Heart left ventricle (tissue), 16 donors: ENCODE data around the gene GPR156. TPM values are rescaled to one million over a fixed set of nuclear protein-coding genes. Genes with fewer than 3 reads are reported as not detected.
A peak's percentile ranks its signal among the peaks of the same experiment; 100 is the strongest.

ENCODE experiments used
- ATAC-seq, 4 donors: fragments of 200-7000 bp; cut with Tn5 transposase; one replicate each; pipeline ENCODE4 v1.9.1; 2020 to 2022; ENCODE audit warnings: moderate library complexity in 4 of 4, mild to moderate bottlenecking in 3 of 4, moderate number of reproducible peaks in 1 of 4
- DNase-seq, 5 donors: peaks; one replicate each; pipeline ENCODE4 v3.0.0-alpha.2; 2020
- H3K27ac ChIP-seq, 12 donors: fragments of 200-600 bp; sonication (generic) in 4 of 12; one replicate each; pipeline versions ENCODE4 v1.5.0 to v1.8.0; 2016 to 2022; ENCODE audit warnings: mild to moderate bottlenecking in 2 of 12
- H3K27me3 ChIP-seq, 9 donors: fragments of 200-600 bp; sonication (generic) in 2 of 9; one replicate each; pipeline versions ENCODE4 v1.5.1 to v1.8.0; 2016 to 2022; ENCODE audit warnings: mild to moderate bottlenecking in 3 of 9
- H3K36me3 ChIP-seq, 9 donors: fragments of 200-600 bp; sonication (generic) in 2 of 9; one replicate each; pipeline versions ENCODE4 v1.5.0 to v1.8.0; 2018 to 2022; ENCODE audit warnings: mild to moderate bottlenecking in 2 of 9
- H3K4me1 ChIP-seq, 12 donors: fragments of 200-600 bp; sonication (generic) in 4 of 12; one replicate each; pipeline versions ENCODE4 v1.5.0 to v1.8.0; 2016 to 2022; ENCODE audit warnings: mild to moderate bottlenecking in 3 of 12
- H3K4me3 ChIP-seq, 12 donors: fragments of 200-600 bp; sonication (generic) in 4 of 12; one replicate each; pipeline versions ENCODE4 v1.5.0 to v1.8.0; 2017 to 2022; ENCODE audit warnings: mild to moderate bottlenecking in 9 of 12, moderate library complexity in 4 of 12
- H3K9me3 ChIP-seq, 12 donors: fragments of 200-600 bp; sonication (generic) in 4 of 12; one replicate each; pipeline versions ENCODE4 v1.5.0 to v1.8.0; 2016 to 2022; ENCODE audit warnings: mild to moderate bottlenecking in 1 of 12
- POLR2A ChIP-seq, 2 donors: fragments of 450-650 bp; IDR thresholded peaks; one replicate each; pipeline ENCODE4 v1.6.1; 2017; ENCODE audit warnings: antibody characterized with exemption in 2 of 2, mild to moderate bottlenecking in 2 of 2, moderate library complexity in 2 of 2
- WGBS, 4 donors: extraction: QIAGEN DNeasy Blood & Tissue Kit in 2 of 4; methylation state at CpG; one replicate each; pipeline versions ENCODE4 v1.1.5 to v1.1.7; 2013 to 2018; 5-methylcytosine and 5-hydroxymethylcytosine counted together
- intact Hi-C, 10 donors: fragments of 100-400 bp; cut with DNase I; formaldehyde crosslinking; loops; one replicate each; pipeline versions ENCODE4 v1.11.1 to v1.14.2; 2022
- polyA plus RNA-seq, 2 donors: library from polyadenylated mRNA; stranded (reverse); fragments of 200-250 nt; gene quantifications; one replicate each; pipeline ENCODE4 v1.2.3, GENCODE V29; 2013
- total RNA-seq, 9 donors: library from RNA; depleted of rRNA in 2 of 9; stranded (reverse); fragments of >200 nt in 2 of 9; fragmentation: NEBNext Ultra II Directional in 3 of 9; extraction: Animal tissue kit (Norgen Biotek cat#: 25700) in 3 of 9; gene quantifications; one replicate each; pipeline versions ENCODE4 v1.1.0 to v1.2.4, GENCODE V29; 2016 to 2023
- TF ChIP-seq, protein P1 (sequence below), 12 donors: fragments of 200-600 bp; sonication (generic) in 4 of 12; IDR thresholded peaks; one replicate each; pipeline versions ENCODE4 v1.5.0 to v1.8.0; 2018 to 2022; ENCODE audit warnings: antibody characterized with exemption in 12 of 12, mild to moderate bottlenecking in 5 of 12
- donor health status: ischemic (EF 13 %, LVEDD 7.1; RV severe dilation, severe dysfunction).
- donor health status: healthy with polysubstance abuse.
- donor health status: DM: no; HTN: yes; CAD: no.
- donor health status: DM: no; HTN: no; CAD: no.
- donor health status: ischemic (EF 25% LVEDD 6.9; RV normal size, moderate dysfunction).
- donor health status: ischemic (EF 25% LVEDD 5.7; RV mildly dilated, moderate dysfunction).
- donor health status: healthy.
- donor health status: DM: yes; HTN: yes; CAD: no.
- donor health status: ischemic (EF 35%, LVEDD 5.7; RV mildly dilated, moderate dysfunction).
- donor health status: nonischemic (EF 11% LVEDD 7.7; RV severe dilation, severe dysfunction).
- donor health status: DM: yes; HTN: yes; CAD: no.
- donor health status: PGD.
- donor health status: ischemic (EF 29% LVEDD 5.4; RV normal size, mild dysfunction).
- donor health status: nonischemic (EF 23%, LVEDD 6.1; RV moderate dilation, normal function).

Gene GPR156
- total and polyA plus RNA-seq, 11 donors = 0.06 to 0.24 (median 0.12) TPM; not detected in 5

DNA sequence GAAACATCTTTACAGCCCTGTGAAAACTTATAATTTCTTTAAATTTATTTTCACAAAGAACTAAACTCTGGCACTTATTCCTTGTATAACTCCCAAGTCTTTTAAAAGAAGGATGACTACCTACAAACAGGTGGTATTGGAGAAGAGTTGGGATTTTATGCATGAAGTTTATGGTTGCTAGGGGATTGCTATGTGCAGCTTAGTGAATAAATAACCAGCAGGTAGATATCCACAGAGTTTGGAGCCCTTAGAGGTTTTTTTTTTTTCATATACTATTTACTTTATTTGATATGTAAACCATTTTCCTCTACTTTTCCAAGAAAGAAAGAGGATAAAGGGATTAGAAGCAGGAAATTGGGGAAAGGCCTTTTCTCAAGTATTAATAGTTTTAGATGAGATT is 91.5 kb downstream of the GPR156 start:
- Histone ChIP-seq H3K4me1 (no peaks in the 10 kb centered on the region), H3K27ac (no peak overlapping the region), H3K9me3 (peaks cover 0 to 4% (median 0%) of the 10 kb centered on the region in 12 donors), H3K27me3 (no peaks in the 10 kb centered on the region), H3K36me3 (no peaks in the 10 kb centered on the region), H3K4me3 (no peak overlapping the region)
- ATAC-seq (no peak), DNase-seq (no peak)
- TF ChIP-seq POLR2A (IDR thresholded peaks at IDR 0.05) = no peak
- TF ChIP-seq, protein P1, sequence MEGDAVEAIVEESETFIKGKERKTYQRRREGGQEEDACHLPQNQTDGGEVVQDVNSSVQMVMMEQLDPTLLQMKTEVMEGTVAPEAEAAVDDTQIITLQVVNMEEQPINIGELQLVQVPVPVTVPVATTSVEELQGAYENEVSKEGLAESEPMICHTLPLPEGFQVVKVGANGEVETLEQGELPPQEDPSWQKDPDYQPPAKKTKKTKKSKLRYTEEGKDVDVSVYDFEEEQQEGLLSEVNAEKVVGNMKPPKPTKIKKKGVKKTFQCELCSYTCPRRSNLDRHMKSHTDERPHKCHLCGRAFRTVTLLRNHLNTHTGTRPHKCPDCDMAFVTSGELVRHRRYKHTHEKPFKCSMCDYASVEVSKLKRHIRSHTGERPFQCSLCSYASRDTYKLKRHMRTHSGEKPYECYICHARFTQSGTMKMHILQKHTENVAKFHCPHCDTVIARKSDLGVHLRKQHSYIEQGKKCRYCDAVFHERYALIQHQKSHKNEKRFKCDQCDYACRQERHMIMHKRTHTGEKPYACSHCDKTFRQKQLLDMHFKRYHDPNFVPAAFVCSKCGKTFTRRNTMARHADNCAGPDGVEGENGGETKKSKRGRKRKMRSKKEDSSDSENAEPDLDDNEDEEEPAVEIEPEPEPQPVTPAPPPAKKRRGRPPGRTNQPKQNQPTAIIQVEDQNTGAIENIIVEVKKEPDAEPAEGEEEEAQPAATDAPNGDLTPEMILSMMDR (IDR thresholded peaks at IDR 0.05) = no peak
- intact Hi-C loops = loop anchor here in 1 of 10 donors (10.0 kb wide), 1 partner anchor 149 kb away; no protein-coding TSS in a partner anchor

DNA sequence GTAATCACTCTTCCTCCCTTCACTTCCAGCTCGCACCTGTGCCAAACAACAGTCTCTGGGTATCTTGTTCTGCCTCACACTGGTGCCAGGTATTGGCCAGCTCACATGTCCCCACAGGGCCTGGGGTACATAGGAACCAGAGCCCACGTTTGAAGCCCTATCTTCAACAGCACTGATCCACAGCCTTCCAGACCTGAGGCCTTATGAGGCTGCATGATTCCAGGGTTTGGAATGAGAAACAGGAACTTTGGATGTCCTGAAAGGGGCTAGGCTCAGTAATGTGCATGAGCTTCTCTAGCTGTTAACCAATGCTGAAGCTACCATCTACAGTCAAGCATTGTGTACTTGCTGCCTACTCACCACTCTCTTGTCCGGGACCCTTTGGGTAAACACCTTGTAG is 92.4 kb downstream of the GPR156 start:
- ATAC-seq = no peak
- WGBS, 4 donors = 70 to 89% (median 81%) methylated on average over 3 of the region's 3 CpGs
- H3K27me3 ChIP-seq = no peaks in the 10 kb centered on the region
- H3K36me3 ChIP-seq = no peaks in the 10 kb centered on the region
- peaks cover 0 to 4% (median 0%) of the 10 kb centered on the region in 12 donors for H3K9me3 ChIP-seq
- no peak for TF ChIP-seq POLR2A (IDR thresholded peaks at IDR 0.05)
- TF ChIP-seq, protein P1 (IDR thresholded peaks at IDR 0.05) = no peak
- no peaks in the 10 kb centered on the region for H3K4me1 ChIP-seq
- no peak for DNase-seq
- intact Hi-C loops = loop anchor here in 1 of 10 donors (10.0 kb wide), 1 partner anchor 148 kb away; no protein-coding TSS in a partner anchor
- no peak overlapping the region for H3K4me3 ChIP-seq
- no peak overlapping the region for H3K27ac ChIP-seq

DNA sequence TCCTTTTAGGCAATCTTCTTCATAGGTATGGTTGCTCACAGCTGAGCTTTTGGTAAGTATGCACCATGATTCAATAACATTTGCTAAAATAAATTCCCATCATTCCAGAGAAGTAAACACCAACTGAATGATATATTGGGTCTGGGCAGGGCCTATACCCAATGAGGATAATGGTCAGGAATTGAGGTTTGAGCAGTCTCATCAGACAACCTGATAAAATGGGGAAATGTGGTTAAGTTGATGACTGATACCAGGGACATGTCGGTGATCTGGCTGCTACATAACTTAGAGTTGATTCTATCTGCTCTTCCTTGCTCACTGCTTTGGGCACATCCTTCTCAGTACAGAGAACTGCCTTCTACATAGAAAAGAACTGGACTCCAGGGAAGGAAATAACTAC is 92.9 kb downstream of the GPR156 start:
- WGBS, 4 donors = 88 to 95% (median 91%) methylated on average over 1 of the region's 1 CpG
- ATAC-seq = no peak
- peaks cover 0 to 4% (median 0%) of the 10 kb centered on the region in 12 donors for H3K9me3 ChIP-seq
- H3K4me3 ChIP-seq = no peak overlapping the region
- no peaks in the 10 kb centered on the region for H3K36me3 ChIP-seq
- no peaks in the 10 kb centered on the region for H3K4me1 ChIP-seq
- no peaks in the 10 kb centered on the region for H3K27me3 ChIP-seq
- no peak for TF ChIP-seq POLR2A (IDR thresholded peaks at IDR 0.05)
- TF ChIP-seq, protein P1 (IDR thresholded peaks at IDR 0.05) = no peak
- DNase-seq = no peak
- no peak overlapping the region for H3K27ac ChIP-seq
- intact Hi-C loops = loop anchor here in 1 of 10 donors (10.0 kb wide), 1 partner anchor 147 kb away; no protein-coding TSS in a partner anchor

DNA sequence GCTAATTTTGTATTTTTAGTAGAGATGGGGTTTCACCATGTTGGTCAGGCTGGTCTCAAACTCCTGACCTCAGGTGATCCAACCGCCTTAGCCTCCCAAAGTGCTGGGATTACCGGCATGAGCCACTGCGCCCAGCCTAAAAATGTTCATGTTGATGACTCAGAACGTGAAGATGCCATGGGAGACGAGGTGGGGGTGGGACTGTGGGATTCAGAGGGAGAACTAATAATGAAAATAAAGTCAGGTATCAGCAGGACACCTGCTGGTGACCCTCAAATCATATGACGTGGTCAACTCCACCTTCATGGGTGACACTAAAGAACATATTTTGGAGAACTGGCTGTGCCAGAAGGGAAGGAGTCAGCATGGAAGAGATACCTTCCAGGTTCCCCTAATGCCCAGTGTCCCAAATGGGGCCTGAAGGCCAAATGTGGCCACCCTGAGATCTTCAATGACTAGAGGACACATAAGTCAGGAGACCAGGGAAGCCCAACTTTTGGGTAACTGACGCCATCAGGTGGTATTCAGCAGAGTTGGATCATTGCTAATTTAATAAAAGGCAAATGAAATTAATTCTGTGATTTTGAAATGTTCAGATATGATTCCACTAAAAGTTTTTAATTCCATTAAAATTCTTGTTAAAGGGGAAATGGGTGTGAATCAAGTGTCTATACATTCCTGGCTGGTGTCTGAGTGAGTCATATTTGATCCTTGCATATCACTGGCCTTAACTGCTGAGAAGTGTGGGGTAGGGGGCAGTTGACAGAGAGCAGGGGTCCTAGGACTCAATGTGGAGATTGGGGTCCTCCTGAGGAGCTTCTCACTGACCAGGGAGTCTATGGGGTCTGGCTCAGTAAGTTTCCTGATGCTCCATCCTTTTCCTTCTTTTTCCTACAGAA is 102.2 kb downstream of the GPR156 start:
- WGBS, 4 donors = 78 to 87% (median 84%) methylated on average over 7 of the region's 7 CpGs
- H3K36me3 ChIP-seq = no peaks in the 10 kb centered on the region

More for the DNA sequence above, 102.2 kb downstream of the GPR156 start:
- Histone ChIP-seq H3K4me1 (peaks cover 0 to 4% (median 0%) of the 10 kb centered on the region in 12 donors), H3K9me3 (no peaks in the 10 kb centered on the region), H3K27me3 (no peaks in the 10 kb centered on the region), H3K4me3 (no peak overlapping the region), H3K27ac (no peak overlapping the region)
- ATAC-seq (peak in 2 of 4 donors; percentile 46 to 50), DNase-seq (no peak)
- intact Hi-C loops = loop anchor here in 8 of 10 donors (1.0 to 5.0 kb wide), 5 partner anchors 86 to 292 kb away; no protein-coding TSS in a partner anchor
- TF ChIP-seq POLR2A (IDR thresholded peaks at IDR 0.05) = no peak
- TF ChIP-seq, protein P1 (IDR thresholded peaks at IDR 0.05) = peak; percentile 15 to 56 (median 38)
